K562 (cell line): ENCODE data around the gene SLC5A7. TPM values are rescaled to one million over a fixed set of nuclear protein-coding genes. Genes with fewer than 3 reads are reported as not detected.

Source experiments
- ATAC-seq: fragments of 200-7000 bp; cut with Tn5 transposase; 3 replicates; pipeline ENCODE4 v1.9.1; 2020; ENCODE audit warnings: moderate library complexity
- BruUV-seq: library from RNA; stranded (reverse); fragments of 400-500 nt; replicated peaks from 2 replicates; lab custom pipeline; 2021; lab: Mats Ljungman, UMichigan
- CTCF ChIA-PET: fragments of 300-600 bp; formaldehyde crosslinking; extraction: SDS; loops from one replicate; lab custom pipeline; 2021; ENCODE audit warnings: low intra/inter-chr PET ratio; lab: Yijun Ruan, JAX
- POLR2A ChIA-PET: fragments of 300-600, 350-650 bp; sonication (Branson Sonifier 250); formaldehyde crosslinking; extraction: SDS; loops from one replicate; lab custom pipeline; 2021; ENCODE audit warnings: antibody characterized with exemption, inconsistent platforms; lab: Yijun Ruan, JAX
- DNase-seq, 4 experiments: peaks; one replicate each; pipeline versions ENCODE4 v3.0.0 to v3.0.0-alpha.2; 2011 to 2018; ENCODE audit warnings: low spot score in 3 of 4, mixed read lengths in 3 of 4; ENCODE audit errors: extremely low read depth in 1 of 4
- FAIRE-seq: peaks from 2 replicates; lab custom pipeline; 2011; peaks lifted over from hg19 to GRCh38; lab: Jason Lieb, UNC
- H2AFZ ChIP-seq: 2 replicates; pipeline ENCODE4 v1.6.0; 2011; ENCODE audit warnings: low read depth, low read length, control low read depth, inconsistent platforms
- H3K27ac ChIP-seq: fragments of 200-600 bp; 3 replicates; pipeline ENCODE4 v1.8.0; 2011; ENCODE audit warnings: low read depth, mild to moderate bottlenecking, control low read depth, inconsistent platforms, low read length, moderate library complexity, mixed read lengths; ENCODE audit errors: extremely low read depth
- H3K27me3 ChIP-seq, 2 experiments: fragments of 300-600 bp in 1 of 2; 2 replicates in 1 of 2; 3 replicates in 1 of 2; pipeline versions ENCODE4 v1.6.0 to v1.8.0; 2011; ENCODE audit warnings: inconsistent platforms in 2 of 2, low read length in 2 of 2, mild to moderate bottlenecking in 1 of 2, mixed read lengths in 1 of 2, moderate library complexity in 1 of 2; ENCODE audit not compliant: control insufficient read depth in 2 of 2, insufficient read depth in 2 of 2
- H3K36me3 ChIP-seq: fragments of 300-600 bp; 3 replicates; pipeline ENCODE4 v1.8.0; 2011; ENCODE audit warnings: mild to moderate bottlenecking, low read length, inconsistent platforms; ENCODE audit not compliant: control insufficient read depth, insufficient read depth
- H3K4me1 ChIP-seq, 2 experiments: fragments of 200-600 bp in 1 of 2; replicated peaks in 1 of 2; 2 replicates in 1 of 2; 3 replicates in 1 of 2; pipeline versions ENCODE4 v1.5.1 to v1.8.0; 2011; ENCODE audit warnings: inconsistent platforms in 2 of 2, low read length in 2 of 2, mild to moderate bottlenecking in 1 of 2, mixed read lengths in 1 of 2, moderate library complexity in 1 of 2; ENCODE audit not compliant: control insufficient read depth in 2 of 2, insufficient read depth in 2 of 2
- H3K4me2 ChIP-seq: 2 replicates; pipeline ENCODE4 v1.6.1; 2011; ENCODE audit warnings: low read length, control low read depth, inconsistent platforms, mixed read lengths; ENCODE audit not compliant: insufficient read depth
- H3K4me3 ChIP-seq: fragments of 200-600 bp; sonication (generic), shearing (Covaris generic); 2 replicates; pipeline ENCODE4 v1.5.1; 2016; ENCODE audit warnings: control low read depth, inconsistent platforms
- H3K79me2 ChIP-seq: fragments of 200-600 bp; 3 replicates; pipeline ENCODE4 v1.8.0; 2011; ENCODE audit warnings: low read length, inconsistent platforms; ENCODE audit not compliant: control insufficient read depth, insufficient read depth
- H3K9ac ChIP-seq, 2 experiments: 2 replicates each; pipeline versions ENCODE4 v1.6.0 to v1.6.1; 2011; ENCODE audit warnings: low read depth in 2 of 2, low read length in 2 of 2, control low read depth in 1 of 2, inconsistent platforms in 1 of 2, mild to moderate bottlenecking in 1 of 2, mixed read lengths in 1 of 2; ENCODE audit not compliant: insufficient read depth in 1 of 2
- H3K9me1 ChIP-seq: one replicate; pipeline ENCODE4 v1.6.0; 2011; ENCODE audit warnings: inconsistent platforms, mild to moderate bottlenecking, low read length, moderate library complexity; ENCODE audit not compliant: control insufficient read depth, insufficient read depth
- H3K9me3 ChIP-seq: replicated peaks from 2 replicates; pipeline ENCODE4 v1.5.1; 2011; ENCODE audit warnings: low read depth, low read length, inconsistent platforms; ENCODE audit not compliant: control insufficient read depth, insufficient read depth
- H4K20me1 ChIP-seq: replicated peaks from 2 replicates; pipeline ENCODE4 v1.6.1; 2011; ENCODE audit warnings: low read length, inconsistent platforms, mixed read lengths; ENCODE audit not compliant: control insufficient read depth, insufficient read depth
- COPS2 ChIP-seq: fragments of 450-650 bp; conservative IDR thresholded peaks from 2 replicates; pipeline ENCODE4 v1.6.1; 2016; ENCODE audit warnings: mild to moderate bottlenecking, moderate library complexity
- FOXJ3 ChIP-seq: sonication (generic); formaldehyde crosslinking; IDR thresholded peaks from 2 replicates; pipeline ENCODE4 v1.4.0; 2020; ENCODE audit warnings: mild to moderate bottlenecking, missing genetic modification reagents
- HOXB6 ChIP-seq: fragments of 250-450 bp; sonication (Bioruptor Pico); IDR thresholded peaks from 2 replicates; pipeline ENCODE4 v1.5.1; 2022; ENCODE audit warnings: mild to moderate bottlenecking, borderline replicate concordance
- KLF1 ChIP-seq: fragments of 450-650 bp; IDR thresholded peaks from 2 replicates; pipeline ENCODE4 v1.6.1; 2016; ENCODE audit warnings: missing genetic modification characterization, missing compliant biosample characterization
- NFRKB ChIP-seq: fragments of 450-650 bp; IDR thresholded peaks from 2 replicates; pipeline ENCODE4 v1.6.1; 2016; ENCODE audit warnings: low read depth
- RBFOX2 ChIP-seq: fragments of 200-400 bp; formaldehyde crosslinking; IDR thresholded peaks from 2 replicates; pipeline ENCODE4 v1.6.1; 2017; ENCODE audit warnings: low read depth, mild to moderate bottlenecking, low read length, moderate library complexity
- SMARCC2 ChIP-seq: fragments of 450-650 bp; IDR thresholded peaks from 2 replicates; pipeline ENCODE4 v1.6.1; 2017; ENCODE audit warnings: antibody characterized with exemption, moderate library complexity, mild to moderate bottlenecking, low read depth
- SRSF3 ChIP-seq: fragments of 200-400 bp; formaldehyde crosslinking; IDR thresholded peaks from 2 replicates; pipeline ENCODE4 v1.6.1; 2016; ENCODE audit warnings: mild to moderate bottlenecking, low read length, moderate library complexity; ENCODE audit not compliant: insufficient read depth
- TAF9B ChIP-seq: fragments of 450-650 bp; IDR thresholded peaks from 2 replicates; pipeline ENCODE4 v1.6.1; 2018; ENCODE audit warnings: mild to moderate bottlenecking; ENCODE audit not compliant: partially characterized antibody
- TGIF2 ChIP-seq: sonication (generic); formaldehyde crosslinking; IDR thresholded peaks from 2 replicates; pipeline ENCODE4 v1.8.1; 2022; ENCODE audit warnings: mild to moderate bottlenecking, missing genetic modification reagents, moderate library complexity
- ZBTB8A ChIP-seq: fragments of 450-650 bp; IDR thresholded peaks from 2 replicates; pipeline ENCODE4 v1.6.1; 2018; ENCODE audit warnings: mild to moderate bottlenecking, moderate library complexity; ENCODE audit not compliant: partially characterized antibody
- ZNF133 ChIP-seq: fragments of 250-450 bp; sonication (Bioruptor Pico); IDR thresholded peaks from 2 replicates; pipeline ENCODE4 v1.4.0; 2020; ENCODE audit warnings: mild to moderate bottlenecking
- ZNF140 ChIP-seq: fragments of 250-450 bp; sonication (Bioruptor Pico); IDR thresholded peaks from 2 replicates; pipeline ENCODE4 v1.8.0; 2021; ENCODE audit warnings: moderate library complexity, mild to moderate bottlenecking, inconsistent platforms
- ZNF212 ChIP-seq: fragments of 450-650 bp; formaldehyde crosslinking; IDR thresholded peaks from 2 replicates; pipeline ENCODE4 v1.4.0; 2020; ENCODE audit warnings: mild to moderate bottlenecking
- WGBS: fragments of 100-300 bp; shearing (Covaris generic); methylation state at CpG from one replicate; pipeline ENCODE4 v1.1.6; 2016; ENCODE audit warnings: low coverage, mixed read lengths; ENCODE audit not compliant: insufficient coverage; ENCODE audit errors: missing lambda C conversion rate; 5-methylcytosine and 5-hydroxymethylcytosine counted together
- in situ Hi-C: fragments of 300-500 bp; cut with MboI; formaldehyde crosslinking; loops from 4 replicates; pipeline ENCODE4 v1.15.0; 2018; ENCODE audit warnings: inconsistent platforms, mixed read lengths
- intact Hi-C: fragments of 100-400 bp; cut with micrococcal nuclease; formaldehyde crosslinking; loops from 2 replicates; pipeline ENCODE4 v1.14.2; 2022
- polyA plus RNA-seq, 8 experiments: library from polyadenylated mRNA; depleted of rRNA in 4 of 8; stranded (reverse) in 5 of 8; unstranded in 3 of 8; fragments of >200 nt; fragmentation: Nextera tagmentation in 2 of 8; fragmentation: Illumina TruSeq in 1 of 8; extraction: Ambion mirVana in 2 of 8; extraction: Trizol in 1 of 8; gene quantifications; 2 replicates each; pipeline versions ENCODE4 v1.2.1 to v1.2.3, GENCODE V29; 2011 to 2014; ENCODE audit warnings: inconsistent platforms in 1 of 8, missing spikeins in 1 of 8
- total RNA-seq, 7 experiments: library from RNA; depleted of rRNA in 6 of 7; stranded (reverse); fragments of >200 nt in 6 of 7; fragmentation: Illumina TruSeq in 2 of 7; extraction: Trizol in 2 of 7; gene quantifications; 2 replicates each; pipeline versions ENCODE4 v1.2.1 to v1.2.3, GENCODE V29; 2011 to 2021; ENCODE audit warnings: low replicate concordance in 1 of 7
- TF ChIP-seq, protein P1 (sequence below), 2 experiments: IDR thresholded peaks in 1 of 2; conservative IDR thresholded peaks in 1 of 2; 2 replicates each; pipeline ENCODE4 v1.6.1; 2016; ENCODE audit warnings: low read depth in 2 of 2, mild to moderate bottlenecking in 1 of 2, missing compliant biosample characterization in 1 of 2, missing genetic modification characterization in 1 of 2, moderate library complexity in 1 of 2
- TF ChIP-seq, protein P2 (sequence below): sonication (generic); formaldehyde crosslinking; IDR thresholded peaks from 2 replicates; pipeline ENCODE4 v1.8.0; 2022; ENCODE audit warnings: mild to moderate bottlenecking, missing genetic modification reagents
- TF ChIP-seq, protein P3 (sequence below): sonication (generic); formaldehyde crosslinking; IDR thresholded peaks from 2 replicates; pipeline ENCODE4 v1.8.1; 2022; ENCODE audit warnings: missing genetic modification reagents
- TF ChIP-seq, protein P4 (sequence below): sonication (generic); formaldehyde crosslinking; IDR thresholded peaks from 2 replicates; pipeline ENCODE4 v1.8.0; 2022; ENCODE audit warnings: mild to moderate bottlenecking, low read depth, missing genetic modification reagents

Gene SLC5A7
- total and polyA plus RNA-seq, 9 of the 15 experiments (the other 6 are each of a cell fraction or from before 2014, with no cell fraction given): not detected

DNA sequence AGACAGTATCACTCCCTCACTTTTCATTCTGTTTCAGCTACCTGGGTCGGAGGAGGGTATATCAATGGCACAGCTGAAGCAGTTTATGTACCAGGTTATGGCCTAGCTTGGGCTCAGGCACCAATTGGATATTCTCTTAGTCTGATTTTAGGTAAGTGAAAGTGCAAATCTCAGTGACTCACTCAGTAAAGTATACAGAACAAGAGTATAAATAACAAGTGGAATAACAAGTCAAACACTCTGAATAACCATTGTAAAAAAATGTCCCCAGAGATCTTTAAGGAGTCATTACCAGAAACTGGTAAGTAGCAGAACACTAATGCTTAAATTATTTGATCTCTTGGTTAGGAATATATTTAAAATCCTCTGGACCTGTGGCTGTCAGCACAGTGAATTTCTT, 5.7 kb downstream of the SLC5A7 start:
- POLR2A ChIA-PET: no interaction called here
- no peaks in the 10 kb centered on the region for H3K9me1 ChIP-seq
- ATAC-seq (no peak), FAIRE-seq (no peak), DNase-seq (no peak)
- no peaks in the 10 kb centered on the region for H3K4me1 ChIP-seq
- no peaks in the 10 kb centered on the region for H3K36me3 ChIP-seq
- no TSS peak for BruUV-seq
- in situ Hi-C loops: no loop called here
- H3K9ac ChIP-seq: no peak overlapping the region
- CTCF ChIA-PET: no interaction called here
- TF ChIP-seq NFRKB: no peak
- TF ChIP-seq, protein P1, sequence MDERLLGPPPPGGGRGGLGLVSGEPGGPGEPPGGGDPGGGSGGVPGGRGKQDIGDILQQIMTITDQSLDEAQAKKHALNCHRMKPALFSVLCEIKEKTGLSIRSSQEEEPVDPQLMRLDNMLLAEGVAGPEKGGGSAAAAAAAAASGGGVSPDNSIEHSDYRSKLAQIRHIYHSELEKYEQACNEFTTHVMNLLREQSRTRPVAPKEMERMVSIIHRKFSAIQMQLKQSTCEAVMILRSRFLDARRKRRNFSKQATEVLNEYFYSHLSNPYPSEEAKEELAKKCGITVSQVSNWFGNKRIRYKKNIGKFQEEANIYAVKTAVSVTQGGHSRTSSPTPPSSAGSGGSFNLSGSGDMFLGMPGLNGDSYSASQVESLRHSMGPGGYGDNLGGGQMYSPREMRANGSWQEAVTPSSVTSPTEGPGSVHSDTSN (CRISPR knock-in tag; IDR thresholded peaks at IDR 0.05; ENCODE audit: low read depth): no peak
- TF ChIP-seq, protein P1 (tag; conservative IDR thresholded peaks at IDR 0.05; ENCODE audit: low read depth): no peak
- no peak for TF ChIP-seq HOXB6 (CRISPR knock-in tag)
- no peak for TF ChIP-seq KLF1
- TF ChIP-seq COPS2: no peak
- TF ChIP-seq, protein P2, sequence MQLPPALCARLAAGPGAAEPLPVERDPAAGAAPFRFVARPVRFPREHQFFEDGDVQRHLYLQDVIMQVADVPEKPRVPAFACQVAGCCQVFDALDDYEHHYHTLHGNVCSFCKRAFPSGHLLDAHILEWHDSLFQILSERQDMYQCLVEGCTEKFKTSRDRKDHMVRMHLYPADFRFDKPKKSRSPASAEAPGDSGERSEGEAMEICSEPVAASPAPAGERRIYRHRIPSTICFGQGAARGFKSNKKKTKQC: no peak
- TF ChIP-seq ZNF140 (CRISPR knock-in tag): no peak
- no peak for TF ChIP-seq TGIF2
- TF ChIP-seq, protein P3, sequence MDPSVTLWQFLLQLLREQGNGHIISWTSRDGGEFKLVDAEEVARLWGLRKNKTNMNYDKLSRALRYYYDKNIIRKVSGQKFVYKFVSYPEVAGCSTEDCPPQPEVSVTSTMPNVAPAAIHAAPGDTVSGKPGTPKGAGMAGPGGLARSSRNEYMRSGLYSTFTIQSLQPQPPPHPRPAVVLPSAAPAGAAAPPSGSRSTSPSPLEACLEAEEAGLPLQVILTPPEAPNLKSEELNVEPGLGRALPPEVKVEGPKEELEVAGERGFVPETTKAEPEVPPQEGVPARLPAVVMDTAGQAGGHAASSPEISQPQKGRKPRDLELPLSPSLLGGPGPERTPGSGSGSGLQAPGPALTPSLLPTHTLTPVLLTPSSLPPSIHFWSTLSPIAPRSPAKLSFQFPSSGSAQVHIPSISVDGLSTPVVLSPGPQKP (CRISPR knock-in tag): no peak
- TF ChIP-seq ZNF133: no peak
- no peak for TF ChIP-seq RBFOX2
- no peak for TF ChIP-seq TAF9B
- no peak for TF ChIP-seq ZBTB8A
- no peak for TF ChIP-seq SRSF3
- TF ChIP-seq ZNF212: no peak
- TF ChIP-seq SMARCC2: no peak
- no peak for TF ChIP-seq FOXJ3 (CRISPR knock-in tag)
- TF ChIP-seq, protein P4, sequence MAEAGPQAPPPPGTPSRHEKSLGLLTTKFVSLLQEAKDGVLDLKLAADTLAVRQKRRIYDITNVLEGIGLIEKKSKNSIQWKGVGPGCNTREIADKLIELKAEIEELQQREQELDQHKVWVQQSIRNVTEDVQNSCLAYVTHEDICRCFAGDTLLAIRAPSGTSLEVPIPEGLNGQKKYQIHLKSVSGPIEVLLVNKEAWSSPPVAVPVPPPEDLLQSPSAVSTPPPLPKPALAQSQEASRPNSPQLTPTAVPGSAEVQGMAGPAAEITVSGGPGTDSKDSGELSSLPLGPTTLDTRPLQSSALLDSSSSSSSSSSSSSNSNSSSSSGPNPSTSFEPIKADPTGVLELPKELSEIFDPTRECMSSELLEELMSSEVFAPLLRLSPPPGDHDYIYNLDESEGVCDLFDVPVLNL (CRISPR knock-in tag): no peak
- intact Hi-C loops: no loop called here
- no peak overlapping the region for H3K27ac ChIP-seq
- H3K27me3 ChIP-seq: no peaks in the 10 kb centered on the region
- no peaks in the 10 kb centered on the region for H3K9me3 ChIP-seq
- no peaks in the 10 kb centered on the region for H4K20me1 ChIP-seq
- no peaks in the 10 kb centered on the region for H3K79me2 ChIP-seq
- WGBS: 0% methylated on average over 1 of the region's 1 CpG
- H2AFZ ChIP-seq: no peak overlapping the region
- no peak overlapping the region for H3K4me2 ChIP-seq
- no peak overlapping the region for H3K4me3 ChIP-seq
